GM19397 (cell line): ENCODE results near the gene UGT1A9.
"Not testable (repeated sequence)": the region's sequence is repeated elsewhere in the genome, so short reads cannot be mapped to it uniquely, and the experiment has no call there.

Experiments used
- ATAC-seq: cut with Tn5 transposase; IDR thresholded peaks from one replicate; pipeline ENCODE4 v1.9.1; 2021; ENCODE audit warnings: mild to moderate bottlenecking, moderate library complexity; ENCODE audit not compliant: unreplicated experiment

UGT1A9 gene

DNA sequence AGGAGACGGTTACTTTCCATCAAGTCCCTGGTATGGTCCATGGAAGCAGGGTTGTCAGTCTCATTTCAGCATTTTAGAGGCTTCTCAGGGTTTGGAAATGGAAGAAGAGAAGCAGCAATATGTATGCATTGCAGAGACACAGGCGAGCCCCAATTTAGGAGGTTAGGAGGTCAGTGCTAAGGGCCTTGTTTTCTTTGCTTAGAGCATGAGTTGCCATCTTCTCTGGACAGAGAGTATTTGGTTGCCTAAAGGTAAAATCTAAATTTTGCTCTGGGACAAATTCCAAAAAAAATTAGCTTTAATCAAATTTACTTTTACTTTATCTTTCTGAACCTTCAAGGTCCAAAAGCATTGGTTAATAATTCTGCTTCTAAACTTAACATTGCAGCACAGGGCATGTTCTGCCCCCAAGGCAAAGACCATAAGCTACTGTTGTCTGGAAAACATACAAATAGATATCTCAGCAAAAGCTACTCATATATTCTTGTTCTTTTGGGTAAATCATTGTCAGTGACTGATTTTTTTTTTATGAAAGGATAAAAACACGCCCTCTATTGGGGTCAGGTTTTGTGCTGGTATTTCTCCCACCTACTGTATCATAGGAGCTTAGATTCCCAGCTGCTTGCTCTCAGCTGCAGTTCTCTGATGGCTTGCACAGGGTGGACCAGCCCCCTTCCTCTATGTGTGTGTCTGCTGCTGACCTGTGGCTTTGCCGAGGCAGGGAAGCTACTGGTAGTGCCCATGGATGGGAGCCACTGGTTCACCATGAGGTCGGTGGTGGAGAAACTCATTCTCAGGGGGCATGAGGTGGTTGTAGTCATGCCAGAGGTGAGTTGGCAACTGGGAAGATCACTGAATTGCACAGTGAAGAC lies at the start of gene UGT1A9:
Gene UGT1A9, plus strand, starts transcription at position 609 of the 872 bp plus-strand sequence. Its CDS starts 37 bp downstream, at position 646.
- no peak for ATAC-seq

DNA sequence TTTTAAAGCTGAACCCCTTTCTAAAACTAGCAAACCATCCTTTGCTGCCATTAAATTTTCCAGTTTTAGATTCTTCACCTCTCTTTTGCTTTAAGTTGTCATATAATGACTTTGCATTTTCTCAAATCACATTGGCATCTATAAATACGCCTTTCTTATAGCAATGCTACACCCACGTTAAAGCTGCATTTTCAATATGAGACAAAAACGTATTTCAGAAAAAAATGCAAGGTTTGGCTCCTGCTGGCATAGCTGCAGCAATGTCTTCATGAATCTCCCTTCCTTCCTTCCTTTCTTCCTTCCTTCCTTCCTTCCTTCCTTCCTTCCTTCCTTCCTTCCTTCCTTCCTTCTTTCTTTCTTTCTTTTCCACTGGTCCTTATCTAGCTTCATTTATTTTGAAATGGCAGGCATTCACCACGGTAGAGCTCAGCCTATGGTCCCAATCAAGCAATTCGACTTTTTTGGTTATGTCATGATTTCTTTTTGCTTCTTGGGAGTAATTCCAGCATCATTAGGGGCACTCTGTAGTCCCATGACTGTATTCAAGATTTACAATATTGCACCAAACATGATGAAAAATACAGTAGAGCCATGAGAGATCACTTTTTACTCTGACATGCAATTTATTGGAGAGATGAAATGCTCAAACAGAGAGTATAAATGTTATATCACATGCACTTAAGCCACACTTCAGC lies 44.2 kb upstream of the UGT1A9 start:
- ATAC-seq, result no peak

- not testable (repeated sequence) for ATAC-seq
Measured at GRCh38 chr2:233636306-233636705, 35.4 kb upstream of the UGT1A9 start, which contains the start of gene UGT1A10. Gene UGT1A10, plus strand, starts transcription at chr2:233636448. Its CDS starts 75 bp downstream, at chr2:233636523.

GRCh38 chr2:233638836-233639235 lies 32.9 kb upstream of the UGT1A9 start:
- no peak for ATAC-seq

DNA sequence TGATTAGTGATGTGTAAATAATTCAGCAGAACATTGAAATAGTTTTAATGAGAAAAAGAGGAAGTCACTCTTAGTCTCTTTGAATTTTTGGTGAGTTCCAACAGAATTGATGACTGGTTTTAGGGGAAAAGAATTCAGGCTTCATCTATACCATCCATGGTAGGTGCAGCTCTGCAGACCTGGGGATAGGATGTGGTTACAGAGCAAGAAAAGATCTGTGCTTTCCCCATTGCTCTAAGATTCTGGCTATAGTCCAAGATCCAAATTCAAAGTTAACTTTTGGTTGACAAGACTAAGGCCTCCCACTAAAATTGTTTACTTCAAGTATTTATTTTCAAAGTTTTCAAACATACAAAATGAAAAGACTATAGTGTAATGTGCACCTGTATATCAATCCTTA lies 31.8 kb upstream of the UGT1A9 start:
- ATAC-seq, result no peak

DNA sequence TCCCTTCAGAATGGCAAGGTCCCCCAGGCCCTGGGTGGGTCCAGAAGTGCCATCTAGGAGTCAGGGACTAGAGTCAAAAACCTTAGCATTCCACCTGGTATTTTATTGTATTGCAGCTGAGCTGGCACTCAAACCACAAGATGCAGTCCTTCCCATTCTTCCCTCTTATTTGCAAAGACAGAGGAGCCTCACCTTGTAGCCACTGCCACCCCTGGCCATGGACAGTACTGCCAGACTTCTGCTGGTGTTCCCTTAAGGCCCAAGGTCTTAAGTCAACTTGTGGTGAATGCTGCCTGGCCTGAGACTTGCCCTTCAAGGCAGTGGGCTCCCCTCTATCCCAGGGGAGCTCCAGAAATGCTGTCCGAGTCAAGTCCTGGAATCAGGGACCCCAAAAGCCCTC lies 28.6 kb upstream of the UGT1A9 start:
- no peak for ATAC-seq

DNA sequence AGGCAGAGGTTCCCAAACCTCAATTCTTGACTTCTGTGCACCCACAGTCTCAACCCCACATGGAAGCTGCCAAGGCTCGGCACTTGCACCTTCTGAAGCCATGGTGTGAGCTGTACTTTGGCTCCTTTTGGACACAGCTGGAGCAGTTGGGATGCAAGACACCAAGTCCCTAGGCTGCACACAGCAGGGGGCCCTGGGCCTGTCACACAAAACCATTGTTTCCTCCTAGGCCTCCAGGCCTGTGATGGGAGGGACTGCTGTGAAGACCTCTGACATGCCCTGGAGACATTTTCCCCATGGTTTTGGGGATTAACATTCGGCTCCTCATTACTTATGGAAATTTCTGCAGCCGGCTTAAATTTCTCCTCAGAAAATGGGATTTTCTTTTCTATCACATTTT lies 25.7 kb upstream of the UGT1A9 start:
- ATAC-seq, result not testable (repeated sequence)

- no peak for ATAC-seq
Measured at GRCh38 chr2:233650981-233651380, 20.7 kb upstream of the UGT1A9 start.

DNA sequence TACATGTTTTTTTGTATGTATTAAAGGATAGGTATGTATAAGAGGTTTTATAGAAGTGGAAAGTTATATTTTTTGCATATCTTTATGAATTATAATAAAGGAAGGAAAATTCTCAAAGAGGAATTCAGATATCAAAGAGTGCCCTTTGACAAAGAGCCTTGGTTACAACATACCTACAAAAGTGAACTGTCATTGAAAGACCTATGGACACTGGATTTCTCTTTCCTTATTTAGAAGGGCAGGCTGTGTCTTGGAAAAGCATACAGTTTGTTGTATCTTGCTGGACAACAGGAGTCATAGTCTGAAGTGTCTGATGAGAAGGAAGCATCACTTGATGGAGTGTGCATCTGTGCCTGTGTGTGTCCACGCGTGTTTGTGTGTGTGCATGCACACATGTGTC lies 20.3 kb upstream of the UGT1A9 start:
- no peak for ATAC-seq

DNA sequence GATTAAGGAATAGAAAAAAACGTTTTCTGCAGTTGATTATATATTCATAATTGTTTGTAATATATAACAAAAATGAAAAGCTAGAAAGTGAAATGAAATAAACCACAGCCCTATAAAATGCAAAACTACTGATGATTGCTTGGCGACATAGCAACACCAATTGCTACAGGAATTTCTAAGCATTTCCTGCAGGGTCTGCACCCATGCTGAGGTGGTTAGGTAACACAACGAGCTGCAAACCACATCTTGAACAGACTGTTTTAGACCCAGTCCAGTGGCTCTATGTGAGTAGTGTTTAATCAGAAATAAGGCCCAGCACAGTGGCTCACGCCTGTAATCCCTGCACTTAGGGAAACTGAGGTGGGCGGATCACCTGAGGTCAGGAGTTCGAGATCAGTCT lies 17.2 kb upstream of the UGT1A9 start:
- no peak for ATAC-seq

DNA sequence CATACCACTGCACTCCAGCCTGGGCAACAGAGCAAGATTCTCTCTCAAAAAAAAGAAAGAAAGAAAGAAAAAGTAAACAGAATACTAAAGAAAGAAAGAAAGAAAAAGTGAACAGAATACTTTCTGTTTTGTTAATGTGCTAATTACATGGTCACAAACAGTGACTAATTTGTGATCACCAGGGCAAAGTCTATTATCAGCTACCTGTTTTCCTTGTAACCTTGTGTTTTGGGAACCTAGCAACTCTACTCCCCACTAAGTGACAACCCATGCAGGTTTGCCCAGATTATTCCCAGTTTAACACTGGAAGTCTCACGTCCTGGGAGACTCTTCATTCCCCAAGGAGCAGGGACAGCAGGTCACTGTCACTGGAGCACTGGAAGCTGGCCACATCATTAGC lies 16.7 kb upstream of the UGT1A9 start:
- no peak for ATAC-seq

DNA sequence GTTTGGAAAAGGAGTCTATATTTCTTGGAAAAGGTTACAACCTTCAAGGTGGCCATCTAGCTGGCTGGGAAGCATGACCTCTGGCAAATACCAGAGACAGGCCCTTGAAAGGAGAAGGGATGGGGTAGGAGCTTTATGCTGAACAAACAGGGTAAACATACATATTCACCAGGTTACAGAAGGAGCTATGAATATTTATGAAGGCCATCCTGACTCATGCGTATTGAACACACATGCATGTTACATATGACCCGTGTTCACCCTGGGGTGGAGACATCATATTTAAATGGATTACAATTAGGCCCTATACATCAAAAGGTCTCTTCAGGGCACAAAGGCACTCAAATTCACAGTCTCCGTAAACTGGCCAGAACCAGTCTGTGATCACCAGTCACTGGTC lies 15.8 kb upstream of the UGT1A9 start:
- ATAC-seq, result not testable (repeated sequence)

DNA sequence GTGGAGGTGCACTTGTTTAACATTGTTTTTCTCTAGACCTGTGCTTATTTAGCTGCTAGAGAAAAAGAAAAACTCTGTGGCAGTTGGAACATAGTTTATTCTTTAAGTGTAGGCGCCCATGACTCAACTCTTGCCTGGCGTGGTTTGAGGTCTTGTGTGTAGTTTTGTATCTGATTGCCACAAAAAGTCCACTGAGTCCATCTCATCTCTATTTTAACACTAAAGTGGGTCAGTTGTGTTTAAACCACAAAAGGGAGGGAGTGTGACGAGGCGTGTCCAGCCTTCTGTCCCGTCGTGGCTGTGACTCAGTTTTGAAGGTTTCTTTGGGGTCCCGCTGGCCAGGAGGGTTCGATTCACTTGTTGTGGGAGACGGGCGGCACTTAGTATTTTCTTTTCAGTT lies 15.3 kb upstream of the UGT1A9 start:
- ATAC-seq, result no peak

- ATAC-seq, result no peak
Measured at GRCh38 chr2:233658610-233659009, 13.1 kb upstream of the UGT1A9 start.

- no peak for ATAC-seq
Measured at GRCh38 chr2:233663911-233664310, 7.8 kb upstream of the UGT1A9 start.

DNA sequence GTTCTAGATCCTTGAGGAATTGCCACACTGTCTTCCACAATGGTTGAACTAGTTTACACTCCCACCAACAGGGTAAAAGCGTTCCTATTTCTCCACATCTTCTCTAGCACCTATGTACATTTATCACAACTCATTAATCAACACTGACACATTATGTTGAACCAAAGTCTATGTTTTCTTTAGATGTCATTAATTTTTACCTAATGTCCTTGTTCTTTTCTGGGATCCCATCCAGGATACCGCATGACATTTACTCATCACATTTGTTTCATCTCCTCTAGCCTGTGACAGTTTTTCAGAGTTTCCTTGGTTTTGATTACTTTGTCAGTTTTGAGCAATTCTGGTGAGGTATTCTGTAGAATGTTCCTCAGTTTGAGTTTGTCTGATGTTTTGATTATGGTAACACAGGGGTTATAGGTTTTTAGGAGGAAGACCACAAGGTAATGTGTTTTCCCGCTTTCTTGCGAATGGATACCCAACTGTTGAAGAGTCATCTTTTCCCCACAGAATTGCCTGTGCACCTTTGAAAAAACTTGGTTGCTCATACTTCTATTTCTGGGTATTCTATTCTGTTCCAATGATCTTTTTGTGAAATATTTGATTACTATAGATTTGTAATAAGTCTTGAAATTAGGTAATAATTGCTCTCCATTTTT lies 3.0 kb upstream of the UGT1A9 start:
- no peak for ATAC-seq

- ATAC-seq, result no peak
Measured at GRCh38 chr2:233672886-233673285, 1.2 kb downstream of the UGT1A9 start.

DNA sequence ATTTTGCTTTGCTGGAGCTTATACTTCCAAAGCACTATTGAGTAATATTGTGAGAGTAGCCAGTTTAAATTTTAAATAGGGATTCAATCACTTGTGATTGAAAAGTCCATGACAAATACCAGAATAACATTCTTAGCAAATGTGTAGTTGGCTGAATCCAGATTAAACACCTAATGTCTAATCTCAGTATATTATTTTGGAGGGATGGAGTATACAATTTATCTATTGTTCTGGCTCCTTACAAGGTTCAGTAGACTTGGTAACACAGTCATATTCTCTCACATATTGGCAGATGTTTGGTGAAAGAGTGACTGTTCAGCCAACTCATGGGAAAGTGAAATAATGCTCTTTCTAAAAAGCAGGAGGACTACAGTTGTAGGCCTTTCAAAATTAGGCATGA lies 2.2 kb downstream of the UGT1A9 start:
- no peak for ATAC-seq

- ATAC-seq, result no peak
Measured at GRCh38 chr2:233674314-233674713, 2.6 kb downstream of the UGT1A9 start.

- ATAC-seq, result no peak
Measured at GRCh38 chr2:233674995-233675394, 3.3 kb downstream of the UGT1A9 start.

- no peak for ATAC-seq
Measured at GRCh38 chr2:233676046-233676445, 4.3 kb downstream of the UGT1A9 start.

- no peak for ATAC-seq
Measured at GRCh38 chr2:233679196-233679595, 7.5 kb downstream of the UGT1A9 start.
